GM12801 (cell line): Measurements from ENCODE around the gene PGM3.

Source experiments
- TF ChIP-seq, protein P1 (sequence below): IDR thresholded peaks from one replicate; pipeline ENCODE4 v1.5.1; 2011; ENCODE audit warnings: control low read depth; ENCODE audit not compliant: insufficient read length; ENCODE audit errors: extremely low read depth

The PGM3 gene

DNA sequence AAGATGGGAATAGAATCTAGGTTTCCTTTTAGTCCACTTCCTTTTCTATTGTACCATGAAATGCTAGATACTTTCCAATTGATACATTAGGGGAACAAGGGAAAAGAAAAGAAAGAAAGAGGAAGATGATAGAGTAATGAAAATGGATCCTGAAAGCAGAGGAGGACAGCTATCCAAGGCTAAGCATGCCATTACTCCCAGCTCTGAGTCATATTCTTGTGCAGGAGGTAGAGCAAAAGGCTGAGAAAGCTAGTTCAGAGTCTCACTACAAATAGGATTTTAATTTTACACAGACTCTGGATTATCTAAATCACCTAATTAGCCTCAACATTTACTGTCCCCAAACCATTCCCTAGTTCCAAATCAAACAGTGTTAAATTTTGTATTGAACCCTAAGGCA, 23.7 kb upstream of the PGM3 start:
- TF ChIP-seq, protein P1, sequence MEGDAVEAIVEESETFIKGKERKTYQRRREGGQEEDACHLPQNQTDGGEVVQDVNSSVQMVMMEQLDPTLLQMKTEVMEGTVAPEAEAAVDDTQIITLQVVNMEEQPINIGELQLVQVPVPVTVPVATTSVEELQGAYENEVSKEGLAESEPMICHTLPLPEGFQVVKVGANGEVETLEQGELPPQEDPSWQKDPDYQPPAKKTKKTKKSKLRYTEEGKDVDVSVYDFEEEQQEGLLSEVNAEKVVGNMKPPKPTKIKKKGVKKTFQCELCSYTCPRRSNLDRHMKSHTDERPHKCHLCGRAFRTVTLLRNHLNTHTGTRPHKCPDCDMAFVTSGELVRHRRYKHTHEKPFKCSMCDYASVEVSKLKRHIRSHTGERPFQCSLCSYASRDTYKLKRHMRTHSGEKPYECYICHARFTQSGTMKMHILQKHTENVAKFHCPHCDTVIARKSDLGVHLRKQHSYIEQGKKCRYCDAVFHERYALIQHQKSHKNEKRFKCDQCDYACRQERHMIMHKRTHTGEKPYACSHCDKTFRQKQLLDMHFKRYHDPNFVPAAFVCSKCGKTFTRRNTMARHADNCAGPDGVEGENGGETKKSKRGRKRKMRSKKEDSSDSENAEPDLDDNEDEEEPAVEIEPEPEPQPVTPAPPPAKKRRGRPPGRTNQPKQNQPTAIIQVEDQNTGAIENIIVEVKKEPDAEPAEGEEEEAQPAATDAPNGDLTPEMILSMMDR = no peak

DNA sequence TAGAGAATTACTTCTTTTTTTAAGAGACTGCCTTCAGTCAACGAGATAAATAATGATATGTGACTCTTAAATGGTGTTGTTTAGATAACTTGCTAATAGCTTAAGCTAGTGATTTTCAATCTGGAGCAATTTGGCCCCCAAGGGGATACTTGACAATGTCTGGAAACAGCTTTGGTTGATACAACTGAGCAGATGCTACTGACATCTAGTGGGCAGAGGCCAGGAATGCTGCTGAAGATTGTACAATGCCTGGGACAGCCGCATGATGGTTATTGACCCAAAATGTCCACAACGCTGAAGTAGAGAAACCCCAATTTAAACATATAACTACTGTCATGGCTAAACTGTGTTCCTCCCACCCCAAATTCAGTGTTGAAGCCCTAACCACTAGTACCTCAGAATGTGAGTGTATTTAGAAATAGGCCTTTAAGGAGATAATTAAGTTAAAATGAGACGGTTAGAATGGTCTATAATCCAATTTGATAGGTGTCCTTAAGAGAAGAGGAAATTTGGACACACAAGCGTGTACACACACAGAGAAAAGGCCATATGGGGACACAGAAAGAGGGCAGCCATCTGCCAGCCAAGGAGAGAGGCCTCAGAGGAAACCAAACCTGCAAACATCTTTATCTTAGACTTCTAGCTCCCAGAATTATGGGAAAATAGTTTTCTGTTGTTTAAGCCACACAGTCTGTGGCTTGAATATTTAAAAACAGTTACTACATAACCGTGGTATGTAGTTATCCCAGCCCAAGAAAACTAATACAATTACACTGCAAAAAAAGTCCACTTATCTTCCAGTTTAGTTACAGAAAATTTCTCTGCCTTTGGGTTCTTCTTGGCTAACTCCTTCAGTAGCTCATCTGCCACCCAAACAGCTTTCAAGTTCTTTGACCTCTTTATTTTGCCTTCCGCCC, 22.3 kb upstream of the PGM3 start:
- TF ChIP-seq, protein P1 = peak; percentile 65

- TF ChIP-seq, protein P1 = no peak
These were observed 9.0 kb upstream of the PGM3 start for GRCh38 chr6:83202031-83202430.

DNA sequence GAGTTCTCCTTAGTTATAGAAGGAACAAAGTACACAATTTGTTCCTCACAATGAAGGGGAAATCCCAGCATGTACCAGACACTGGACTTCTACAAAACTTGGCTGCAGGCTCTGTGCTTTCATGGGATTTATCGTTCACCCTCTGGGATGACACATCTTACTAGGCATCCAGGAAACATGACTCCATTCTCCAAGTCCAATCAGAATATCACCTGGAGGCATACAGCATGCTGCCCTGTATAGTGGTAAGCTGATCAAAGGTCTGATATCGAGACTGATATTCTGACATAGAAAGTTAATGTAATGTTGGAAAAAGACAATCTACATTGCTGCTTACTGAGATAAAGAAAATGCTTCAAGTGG, 6.8 kb upstream of the PGM3 start:
- TF ChIP-seq, protein P1 = no peak

DNA sequence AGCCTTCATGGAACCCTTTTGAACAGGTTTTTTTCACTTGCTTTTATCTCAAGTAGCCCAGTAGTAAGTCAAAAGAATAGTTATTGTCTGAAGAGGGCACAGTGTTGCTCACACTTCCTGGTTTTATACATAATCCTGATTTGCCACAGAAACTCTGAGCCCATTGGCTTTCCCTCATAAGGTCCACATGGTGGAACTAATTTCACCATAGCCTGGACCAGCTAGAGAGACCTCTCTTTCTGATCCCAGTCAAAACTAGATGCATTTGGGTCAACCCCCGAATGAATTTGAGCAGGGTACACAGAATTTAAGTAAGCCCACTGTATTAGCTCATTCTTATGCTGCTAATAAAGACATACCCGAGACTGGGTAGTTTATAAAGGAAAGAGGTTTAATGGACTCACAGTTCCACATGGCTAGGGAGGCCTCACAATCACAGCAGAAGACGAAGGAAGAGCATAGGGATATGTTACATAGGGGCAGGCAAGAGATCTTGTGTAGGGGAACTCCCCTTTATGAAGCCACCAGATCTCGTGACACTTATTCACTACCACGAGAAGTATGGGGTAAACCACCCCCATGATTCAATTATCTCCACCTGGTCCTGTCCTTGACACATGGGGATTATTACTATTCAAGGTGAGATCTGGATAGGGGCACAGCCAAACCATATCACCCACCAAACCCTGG, 6.3 kb upstream of the PGM3 start:
- TF ChIP-seq, protein P1 = no peak

DNA sequence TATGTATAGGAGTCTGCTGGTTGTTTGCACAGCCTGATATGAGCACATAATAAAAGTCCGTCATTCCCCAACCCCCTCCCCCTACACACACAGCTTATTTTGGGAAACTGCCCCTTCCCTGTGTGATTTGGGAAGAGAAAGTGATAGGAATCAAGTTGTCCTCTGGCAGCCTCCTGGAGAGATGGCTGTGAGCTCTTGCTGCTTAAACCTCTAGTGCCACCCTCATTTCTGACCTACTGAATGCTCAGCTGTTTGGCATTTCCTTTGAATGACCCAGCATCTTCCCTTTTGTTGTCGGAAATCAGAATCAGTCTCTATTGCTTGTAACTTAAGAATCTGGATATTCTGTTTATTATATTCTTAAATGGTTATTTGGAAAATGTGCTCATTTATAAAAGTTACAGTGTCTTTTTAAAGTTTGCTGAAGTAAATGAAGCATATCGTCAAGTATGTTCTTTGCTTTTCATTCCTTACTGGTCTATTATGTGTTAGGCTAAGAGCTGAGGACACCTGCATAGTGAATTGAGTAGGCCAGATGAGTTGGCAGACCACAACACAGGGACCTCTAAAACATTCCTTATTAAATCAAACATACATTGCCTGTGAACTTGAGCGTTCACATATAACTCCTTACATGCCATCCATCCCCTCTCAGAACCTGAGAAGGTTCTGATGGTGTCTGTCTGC, 5.6 kb upstream of the PGM3 start:
- TF ChIP-seq, protein P1 = no peak
